Measurements from ENCODE around the gene MTO1.

- TF ChIP-seq CTCF (IDR thresholded peaks at IDR 0.05; ENCODE audit: low read depth, low read length), result no peak
- TF ChIP-seq POLR2A (IDR thresholded peaks at IDR 0.05; ENCODE audit: extremely low read depth, insufficient read length), result no peak
Measured at GRCh38 chr6:73471686-73472290, 10.3 kb downstream of the MTO1 start.
